KOPT-K1 (cell line): ENCODE results near the gene PCDHGA3.
"Not testable (repeated sequence)": the region's sequence is repeated elsewhere in the genome, so short reads cannot be mapped to it uniquely, and the experiment has no call there.

Source experiments
- H3K27ac ChIP-seq: fragments of 200-600 bp; sonication (generic); 2 replicates; pipeline ENCODE4 v1.5.1; 2016; ENCODE audit warnings: antibody characterized with exemption, mild to moderate bottlenecking, low read depth, low read length; ENCODE audit not compliant: poor library complexity, severe bottlenecking
- H3K36me3 ChIP-seq: fragments of 200-600 bp; sonication (generic); 2 replicates; pipeline ENCODE4 v1.5.1; 2017; ENCODE audit warnings: antibody characterized with exemption, mild to moderate bottlenecking, low read length, moderate library complexity; ENCODE audit not compliant: insufficient read depth
- H3K9me3 ChIP-seq: fragments of 200-600 bp; sonication (generic); 2 replicates; pipeline ENCODE4 v1.5.1; 2017; ENCODE audit warnings: antibody characterized with exemption, low read length, mild to moderate bottlenecking; ENCODE audit not compliant: insufficient read depth, poor library complexity, severe bottlenecking

PCDHGA3 gene

GRCh38 chr5:141387557-141388311 is 44.1 kb downstream of the PCDHGA3 start, which contains the start of gene PCDHGB4:
Gene PCDHGB4, plus strand, starts transcription at chr5:141387698. Its CDS starts 187 bp downstream, at chr5:141387885.
- H3K9me3 ChIP-seq, result peaks cover 23% of the 10 kb centered on the region
- not testable (repeated sequence) for H3K27ac ChIP-seq, H3K36me3 ChIP-seq

DNA sequence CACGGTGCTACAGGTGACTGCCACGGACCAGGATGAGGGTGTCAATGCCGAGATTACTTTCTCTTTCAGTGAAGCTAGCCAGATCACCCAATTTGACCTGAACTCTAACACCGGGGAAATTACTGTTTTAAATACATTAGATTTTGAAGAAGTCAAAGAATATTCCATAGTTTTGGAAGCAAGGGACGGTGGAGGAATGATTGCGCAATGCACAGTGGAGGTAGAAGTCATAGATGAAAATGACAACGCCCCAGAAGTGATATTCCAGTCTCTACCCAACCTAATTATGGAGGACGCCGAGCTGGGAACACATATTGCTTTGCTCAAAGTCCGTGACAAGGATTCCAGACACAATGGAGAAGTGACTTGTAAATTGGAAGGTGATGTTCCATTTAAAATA is 45.0 kb downstream of the PCDHGA3 start:
- H3K9me3 ChIP-seq, result peaks cover 16% of the 10 kb centered on the region
- no peak overlapping the region for H3K27ac ChIP-seq

DNA sequence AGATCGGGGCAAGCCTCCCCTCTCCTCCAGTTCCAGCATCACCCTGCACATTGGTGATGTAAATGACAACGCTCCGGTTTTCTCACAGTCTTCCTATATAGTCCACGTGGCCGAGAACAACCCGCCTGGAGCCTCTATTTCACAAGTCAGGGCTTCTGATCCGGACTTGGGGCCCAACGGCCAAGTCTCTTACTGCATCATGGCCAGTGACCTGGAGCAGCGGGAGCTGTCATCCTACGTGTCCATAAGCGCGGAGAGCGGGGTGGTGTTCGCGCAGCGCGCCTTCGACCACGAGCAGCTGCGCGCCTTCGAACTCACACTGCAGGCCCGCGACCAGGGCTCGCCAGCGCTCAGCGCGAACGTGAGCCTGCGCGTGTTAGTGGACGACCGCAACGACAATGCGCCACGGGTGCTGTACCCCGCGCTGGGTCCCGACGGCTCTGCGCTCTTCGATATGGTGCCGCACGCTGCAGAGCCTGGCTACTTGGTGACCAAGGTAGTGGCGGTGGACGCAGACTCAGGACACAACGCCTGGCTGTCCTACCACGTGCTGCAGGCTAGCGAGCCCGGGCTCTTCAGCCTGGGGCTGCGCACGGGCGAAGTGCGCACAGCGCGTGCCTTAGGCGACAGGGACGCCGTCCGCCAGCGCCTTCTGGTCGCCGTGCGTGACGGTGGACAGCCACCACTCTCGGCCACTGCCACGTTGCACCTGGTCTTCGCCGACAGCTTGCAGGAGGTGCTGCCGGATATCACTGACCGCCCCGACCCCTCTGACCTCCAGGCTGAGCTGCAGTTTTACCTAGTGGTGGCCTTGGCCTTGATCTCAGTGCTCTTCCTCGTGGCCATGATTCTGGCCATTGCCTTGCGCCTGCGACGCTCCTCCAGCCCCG is 45.8 kb downstream of the PCDHGA3 start:
- no peak overlapping the region for H3K27ac ChIP-seq
- no peaks in the 10 kb centered on the region for H3K36me3 ChIP-seq
- H3K9me3 ChIP-seq, result peaks cover 9% of the 10 kb centered on the region

More for the DNA sequence above, 45.0 kb downstream of the PCDHGA3 start:
- no peaks in the 10 kb centered on the region for H3K36me3 ChIP-seq

GRCh38 chr5:141392429-141393198 is 49.0 kb downstream of the PCDHGA3 start, which contains the start of gene PCDHGA8:
Gene PCDHGA8, plus strand, starts transcription at chr5:141392633. Its CDS starts 181 bp downstream, at chr5:141392814.
- Histone ChIP-seq H3K36me3 (no peaks in the 10 kb centered on the region), H3K27ac (no peak within 1 kb of the TSS), H3K9me3 (no peaks in the 10 kb centered on the region)

- Histone ChIP-seq H3K27ac (no peak overlapping the region), H3K9me3 (no peaks in the 10 kb centered on the region)
Observed at GRCh38 chr5:141393267-141393666, 49.6 kb downstream of the PCDHGA3 start.

GRCh38 chr5:141394401-141395187 is 51.0 kb downstream of the PCDHGA3 start:
- H3K9me3 ChIP-seq, result not testable (repeated sequence)

More at GRCh38 chr5:141393267-141393666, 49.6 kb downstream of the PCDHGA3 start:
- H3K36me3 ChIP-seq, result no peaks in the 10 kb centered on the region

More at GRCh38 chr5:141394401-141395187, 51.0 kb downstream of the PCDHGA3 start:
- not testable (repeated sequence) for H3K27ac ChIP-seq, H3K36me3 ChIP-seq
